Endothelial cell of umbilical vein (primary cell): Measurements from ENCODE around the gene CENPF. TPM values are rescaled to one million over a fixed set of nuclear protein-coding genes. Genes with fewer than 3 reads are reported as not detected.

Experiments used
- BruUV-seq: library from RNA; stranded (reverse); fragments of 400-500 nt; replicated peaks from 2 replicates; lab custom pipeline; 2021; lab: Mats Ljungman, UMichigan
- CTCF ChIA-PET: fragments of 300-600, 350-600 bp; sonication (Branson Sonifier 250); formaldehyde crosslinking; loops from one replicate; lab custom pipeline; 2021; ENCODE audit warnings: antibody characterized with exemption, inconsistent platforms; lab: Charles Lee
- POLR2A ChIA-PET: fragments of 300-600, 350-600 bp; sonication (Branson Sonifier 250); formaldehyde crosslinking; loops from one replicate; lab custom pipeline; 2021; ENCODE audit warnings: antibody characterized with exemption, inconsistent platforms; lab: Charles Lee
- DNase-seq: peaks from one replicate; pipeline ENCODE4 v3.0.0-alpha.2; 2011; ENCODE audit warnings: low read depth, low spot score
- FAIRE-seq: peaks from 2 replicates; lab custom pipeline; 2011; peaks lifted over from hg19 to GRCh38; lab: Jason Lieb, UNC
- H2AFZ ChIP-seq: 2 replicates; pipeline ENCODE4 v1.6.0; 2012; ENCODE audit warnings: low read depth, low read length, control low read depth, inconsistent platforms
- H3K27ac ChIP-seq: 2 replicates; pipeline ENCODE4 v1.5.1; 2011; ENCODE audit warnings: low read depth, mild to moderate bottlenecking, control low read depth, low read length, moderate library complexity; ENCODE audit not compliant: insufficient read depth
- H3K27me3 ChIP-seq, 2 experiments: 2 replicates each; pipeline versions ENCODE4 v1.6.0 to v1.6.1; 2011; ENCODE audit warnings: low read length in 2 of 2, mixed read lengths in 1 of 2; ENCODE audit not compliant: control insufficient read depth in 2 of 2, insufficient read depth in 2 of 2
- H3K36me3 ChIP-seq, 2 experiments: 2 replicates in 1 of 2; 3 replicates in 1 of 2; pipeline ENCODE4 v1.5.1; 2011; ENCODE audit warnings: low read length in 2 of 2, mild to moderate bottlenecking in 1 of 2, moderate library complexity in 1 of 2; ENCODE audit not compliant: control insufficient read depth in 2 of 2, insufficient read depth in 2 of 2; ENCODE audit errors: extremely low read depth in 1 of 2
- H3K4me1 ChIP-seq: 3 replicates; pipeline ENCODE4 v1.5.1; 2011; ENCODE audit warnings: mild to moderate bottlenecking, low read length; ENCODE audit not compliant: control insufficient read depth, insufficient read depth; ENCODE audit errors: extremely low read depth
- H3K4me2 ChIP-seq: 2 replicates; pipeline ENCODE4 v1.6.1; 2011; ENCODE audit warnings: low read length, control low read depth, mixed read lengths; ENCODE audit not compliant: insufficient read depth
- H3K4me3 ChIP-seq, 3 experiments: fragments of 200-600 bp in 1 of 3; sonication (generic), shearing (Covaris generic) in 1 of 3; replicated peaks in 1 of 3; 2 replicates each; pipeline ENCODE4 v1.5.1; 2011 to 2016; ENCODE audit warnings: control low read depth in 3 of 3, low read length in 3 of 3, mild to moderate bottlenecking in 2 of 3, inconsistent platforms in 1 of 3, low read depth in 1 of 3, moderate library complexity in 1 of 3; ENCODE audit not compliant: insufficient read depth in 1 of 3
- H3K79me2 ChIP-seq: 2 replicates; pipeline ENCODE4 v1.6.0; 2012; ENCODE audit warnings: low read length, inconsistent platforms; ENCODE audit not compliant: control insufficient read depth, insufficient read depth
- H3K9ac ChIP-seq: replicated peaks from 2 replicates; pipeline ENCODE3; 2011; ENCODE audit warnings: low read length, control low read depth; ENCODE audit not compliant: insufficient read depth; ENCODE audit errors: extremely low read depth
- H3K9me1 ChIP-seq: replicated peaks from 3 replicates; pipeline ENCODE4 v1.6.0; 2011; ENCODE audit warnings: mild to moderate bottlenecking, low read length; ENCODE audit not compliant: control insufficient read depth, insufficient read depth; ENCODE audit errors: extremely low read depth
- H3K9me3 ChIP-seq: replicated peaks from 2 replicates; pipeline ENCODE4 v1.5.1; 2012; ENCODE audit warnings: low read length, inconsistent platforms; ENCODE audit not compliant: control insufficient read depth, insufficient read depth
- H4K20me1 ChIP-seq: replicated peaks from 2 replicates; pipeline ENCODE3; 2011; ENCODE audit warnings: mild to moderate bottlenecking, low read length; ENCODE audit not compliant: control insufficient read depth, insufficient read depth; ENCODE audit errors: extremely low read depth
- CTCF ChIP-seq, 2 donors: IDR thresholded peaks; 1 replicate in 1 of 2; 2 replicates in 1 of 2; pipeline ENCODE4 v1.5.1; 2011; ENCODE audit warnings: low read length in 2 of 2, mild to moderate bottlenecking in 2 of 2, moderate library complexity in 2 of 2, control low read depth in 1 of 2, inconsistent platforms in 1 of 2, low read depth in 1 of 2; ENCODE audit not compliant: insufficient read depth in 1 of 2; ENCODE audit errors: extremely low read depth in 1 of 2
- EZH2 ChIP-seq: IDR thresholded peaks from 2 replicates; pipeline ENCODE4 v1.6.1; 2012; ENCODE audit warnings: borderline replicate concordance, low read depth, mild to moderate bottlenecking, moderate library complexity, low read length, inconsistent platforms; ENCODE audit not compliant: severe bottlenecking
- FOS ChIP-seq: IDR thresholded peaks from 2 replicates; pipeline ENCODE4 v1.6.1; 2011; ENCODE audit warnings: mild to moderate bottlenecking, low read length, moderate library complexity, borderline replicate concordance; ENCODE audit not compliant: insufficient read depth
- GATA2 ChIP-seq: IDR thresholded peaks from 2 replicates; pipeline ENCODE4 v1.7.0; 2011; ENCODE audit warnings: low read depth, mild to moderate bottlenecking, moderate library complexity, mixed read lengths, low read length; ENCODE audit not compliant: insufficient read length, insufficient read depth
- JUN ChIP-seq: IDR thresholded peaks from 2 replicates; pipeline ENCODE4 v1.6.1; 2011; ENCODE audit warnings: borderline replicate concordance, low read depth; ENCODE audit not compliant: insufficient read length, insufficient read depth
- MYC ChIP-seq: IDR thresholded peaks from one replicate; pipeline ENCODE4 v1.6.1; 2011; ENCODE audit warnings: mild to moderate bottlenecking, low read depth, low read length
- POLR2A ChIP-seq: IDR thresholded peaks from 2 replicates; pipeline ENCODE4 v1.6.1; 2012; ENCODE audit warnings: low read depth, mild to moderate bottlenecking, control low read depth, low read length
- POLR2AphosphoS5 ChIP-seq: IDR thresholded peaks from 2 replicates; pipeline ENCODE4 v1.6.1; 2012; ENCODE audit warnings: low read depth, mild to moderate bottlenecking, control low read depth, low read length, moderate library complexity; ENCODE audit not compliant: insufficient read depth
- dilution Hi-C: fragments of 300-500 bp; cut with MboI; formaldehyde crosslinking; loops from one replicate; pipeline ENCODE4 v1.15.0; 2019; ENCODE audit warnings: low sequenced_read_pairs; ENCODE audit not compliant: extremely low pct_ligation_motif_present
- intact Hi-C: fragments of 100-400 bp; cut with micrococcal nuclease; formaldehyde crosslinking; loops from one replicate; pipeline ENCODE4 v1.10.0; 2022
- polyA plus RNA-seq, 4 experiments: library from polyadenylated mRNA; depleted of rRNA in 3 of 4; stranded (reverse) in 3 of 4; unstranded in 1 of 4; fragments of >200 nt; gene quantifications; 2 replicates each; pipeline versions ENCODE4 v1.2.1 to v1.2.3, GENCODE V29; 2011 to 2012; ENCODE audit warnings: missing spikeins in 1 of 4
- total RNA-seq: library from RNA; stranded (reverse); gene quantifications from 2 replicates; pipeline ENCODE4 v1.2.3, GENCODE V29; 2021
- TF ChIP-seq, protein P1 (sequence below): IDR thresholded peaks from 2 replicates; pipeline ENCODE4 v1.6.1; 2011; ENCODE audit not compliant: insufficient read depth, insufficient read length

Gene CENPF
- total and polyA plus RNA-seq, 2 donors (not counting 3 experiments of a cell fraction or from before 2014, with no cell fraction given) = 6.4 to 66.2 TPM

DNA sequence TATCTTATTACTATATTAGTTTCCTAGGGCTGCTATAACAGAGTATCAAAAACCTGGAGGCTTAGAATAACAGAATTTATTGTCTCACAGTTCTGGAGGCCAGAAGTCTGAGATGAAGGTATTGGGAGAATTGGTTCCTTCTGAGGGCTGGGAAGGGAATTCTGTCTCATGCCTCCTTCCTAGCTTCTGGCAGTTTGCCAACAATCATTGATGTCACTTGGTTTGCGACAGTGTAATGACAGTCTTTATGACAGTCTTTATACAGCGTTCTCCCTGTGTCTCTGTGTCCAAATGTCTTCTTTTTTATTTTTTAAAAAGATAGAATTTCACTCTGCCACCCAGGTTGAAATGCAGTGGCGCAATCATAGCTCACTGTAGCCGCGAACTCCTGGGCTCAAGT, 15.8 kb upstream of the CENPF start:
- no peak overlapping the region for H3K27ac ChIP-seq
- intact Hi-C loops (loop anchor here (5.0 kb wide), 1 partner anchor 140 kb away; no protein-coding TSS in a partner anchor), dilution Hi-C loops (loop anchor here (25.0 kb wide), 1 partner anchor 250 kb away; no protein-coding TSS in a partner anchor)
- H3K4me2 ChIP-seq = no peak overlapping the region
- H3K27me3 ChIP-seq = no peaks in the 10 kb centered on the region
- no peak overlapping the region for H2AFZ ChIP-seq
- FAIRE-seq (no peak), DNase-seq (no peak)
- H3K9ac ChIP-seq = no peak overlapping the region
- TF ChIP-seq POLR2A (no peak), FOS (no peak), EZH2 (no peak), JUN (no peak), CTCF (IDR thresholded peaks at IDR 0.05; ENCODE audit: extremely low read depth in 1 of 2, insufficient read depth in 1 of 2, low read depth in 1 of 2, low read length in 2 of 2) (no peak), GATA2 (no peak), POLR2AphosphoS5 (no peak), MYC (no peak)
- TF ChIP-seq, protein P1, sequence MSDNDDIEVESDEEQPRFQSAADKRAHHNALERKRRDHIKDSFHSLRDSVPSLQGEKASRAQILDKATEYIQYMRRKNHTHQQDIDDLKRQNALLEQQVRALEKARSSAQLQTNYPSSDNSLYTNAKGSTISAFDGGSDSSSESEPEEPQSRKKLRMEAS = no peak
- no peaks in the 10 kb centered on the region for H3K79me2 ChIP-seq
- ChIA-PET CTCF (interaction anchor here (1.0 to 10.2 kb wide), 4 partner anchors 35 to 939 kb away, joined by 4 to 359 read pairs (median 148); partner anchors contain the start of gene PTPN14), POLR2A (no interaction called here)
- peaks cover 5% of the 10 kb centered on the region for H3K4me1 ChIP-seq
- BruUV-seq = no TSS peak
- H4K20me1 ChIP-seq = no peaks in the 10 kb centered on the region
- H3K36me3 ChIP-seq = no peaks in the 10 kb centered on the region
- no peaks in the 10 kb centered on the region for H3K9me1 ChIP-seq
- no peak overlapping the region for H3K4me3 ChIP-seq
- H3K9me3 ChIP-seq = no peaks in the 10 kb centered on the region
